Stimulated activated CD8-positive, alpha-beta memory T cell treated with anti-CD3 and anti-CD28 coated beads, Interleukin-4, amount 100 ng/mL, for 1 hour (primary cell): ENCODE measurements around the gene COL27A1.

Source experiments
- DNase-seq, 2 donors: peaks; one replicate each; pipeline ENCODE4 v3.0.0-alpha.2; 2020; ENCODE audit warnings: low read depth in 2 of 2, low spot score in 1 of 2

The COL27A1 gene

GRCh38 chr9:114155263-114155994, at the start of gene COL27A1:
Gene COL27A1, plus strand, starts transcription at chr9:114155537. Its CDS starts 414 bp downstream, at chr9:114155951.
- peak; percentile 42 to 53 for DNase-seq

DNA sequence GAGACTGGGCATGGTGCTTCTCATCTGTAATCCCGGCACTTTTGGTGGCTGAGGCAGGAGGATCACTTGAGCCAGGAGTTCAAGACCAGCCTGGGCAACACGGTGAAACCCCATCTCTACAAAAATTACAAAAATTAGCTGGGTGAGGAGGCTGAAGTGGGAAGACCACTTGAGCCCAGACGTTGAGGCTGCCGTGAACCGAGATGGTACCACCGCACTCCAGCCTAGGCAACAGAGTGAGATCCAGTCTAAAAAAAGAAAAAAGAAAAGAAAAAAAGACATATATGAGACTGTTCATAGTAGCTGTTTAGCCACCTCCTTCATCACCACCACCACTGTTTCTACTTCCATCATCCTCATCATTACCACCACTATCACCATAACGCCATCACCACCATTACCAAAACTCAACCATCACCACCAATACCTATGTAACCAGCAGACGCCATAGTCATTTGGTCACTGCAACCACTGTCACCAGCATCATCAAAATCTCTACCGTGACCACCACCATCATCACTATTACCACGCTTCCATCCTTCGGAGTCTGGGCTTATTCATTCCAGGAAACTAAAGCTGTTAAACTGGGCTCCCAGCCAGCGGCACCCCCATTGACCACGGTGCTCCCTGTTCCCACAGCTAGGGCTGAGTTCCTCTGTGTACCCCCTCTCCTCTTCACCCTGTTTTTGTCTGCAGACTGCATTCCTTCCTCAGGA, 47.9 kb upstream of the COL27A1 start:
- DNase-seq, result no peak

DNA sequence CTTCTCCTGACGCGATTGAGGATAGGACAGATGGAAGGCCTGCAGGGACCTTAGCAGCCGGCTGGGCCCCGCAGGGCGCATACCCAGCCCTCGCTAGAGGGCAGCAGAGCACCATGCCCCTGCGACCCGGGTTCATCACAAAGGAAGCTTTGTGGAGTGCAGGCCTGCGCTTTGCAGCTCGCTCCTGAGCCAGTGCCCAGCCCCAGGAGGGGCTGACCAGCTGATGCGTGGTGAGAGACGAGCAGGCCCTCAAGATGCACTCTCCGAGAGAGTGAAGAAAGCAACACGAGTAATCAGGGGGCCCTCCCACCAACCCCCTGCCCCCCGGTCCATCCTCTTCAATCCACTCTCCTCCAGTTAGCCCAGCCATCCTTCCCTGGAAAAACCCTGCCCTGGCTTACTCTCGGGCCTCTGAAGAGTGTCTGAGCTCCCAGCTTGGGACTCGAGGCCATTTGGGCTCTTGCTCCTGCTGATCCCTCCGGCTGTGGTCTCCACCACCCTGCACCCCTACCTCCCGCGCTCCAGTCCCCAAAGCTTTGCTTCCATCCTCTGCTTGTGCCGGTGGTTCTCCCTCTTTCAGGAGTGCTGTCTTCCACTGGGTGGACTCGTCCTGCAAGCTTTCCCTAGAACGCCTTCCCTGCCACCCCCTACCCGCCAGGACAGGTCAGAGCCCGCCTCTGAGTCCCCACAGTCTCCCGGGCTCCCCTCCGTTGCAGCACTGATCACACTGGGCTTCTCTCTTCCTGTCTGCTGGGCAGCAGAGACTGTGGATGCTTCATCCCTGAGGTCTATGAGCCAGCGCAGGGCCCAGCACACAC, 47.1 kb upstream of the COL27A1 start:
- peak in 1 of 2 donors; percentile 6 for DNase-seq

GRCh38 chr9:114109124-114109523, 46.2 kb upstream of the COL27A1 start:
- no peak for DNase-seq

- DNase-seq, result no peak
These were observed 45.2 kb upstream of the COL27A1 start for GRCh38 chr9:114110180-114110579.

- no peak for DNase-seq
These were observed 43.0 kb upstream of the COL27A1 start for GRCh38 chr9:114112325-114112724.

DNA sequence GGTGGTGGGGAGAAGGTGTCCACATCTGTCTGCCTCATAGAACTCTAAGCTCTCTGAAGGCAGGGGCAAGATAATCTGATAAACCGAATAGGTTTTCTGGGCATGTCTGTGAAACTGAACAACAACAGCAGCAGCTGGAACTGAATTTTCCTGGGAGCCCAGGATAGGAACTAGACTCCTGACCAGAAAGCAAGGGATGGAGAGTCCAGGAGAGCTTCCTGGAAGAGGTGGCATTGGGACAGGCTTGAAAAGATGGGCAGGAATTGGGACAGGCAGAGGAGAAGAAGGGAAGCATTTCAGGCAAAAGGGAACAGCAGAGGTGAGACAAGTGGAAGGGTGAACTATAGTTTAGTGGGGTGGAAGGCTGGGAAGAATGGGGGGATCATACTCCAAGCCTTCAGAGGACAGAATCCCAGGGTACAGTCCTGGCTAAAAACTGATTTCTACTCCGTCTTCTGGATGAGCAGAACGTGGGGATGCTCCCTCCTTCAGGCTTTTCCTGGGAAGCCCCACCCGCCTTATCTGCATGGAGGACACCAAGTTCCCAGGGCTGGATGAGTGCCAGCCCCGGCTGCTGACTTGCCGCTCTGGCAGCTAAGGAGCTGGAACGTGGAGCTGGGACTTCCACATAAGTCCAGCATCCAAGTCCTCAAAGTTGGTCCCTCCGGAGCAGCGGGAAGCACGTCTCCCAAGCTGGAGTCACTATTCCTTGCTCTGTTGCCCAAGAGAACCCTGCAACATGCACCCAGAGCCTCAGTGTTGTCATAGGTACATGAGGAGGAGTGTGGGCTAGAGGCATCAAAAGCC, 42.4 kb upstream of the COL27A1 start:
- no peak for DNase-seq

- no peak for DNase-seq
These were observed 41.0 kb upstream of the COL27A1 start for GRCh38 chr9:114114364-114114763.

- no peak for DNase-seq
These were observed 39.6 kb upstream of the COL27A1 start for GRCh38 chr9:114115654-114116125.

DNA sequence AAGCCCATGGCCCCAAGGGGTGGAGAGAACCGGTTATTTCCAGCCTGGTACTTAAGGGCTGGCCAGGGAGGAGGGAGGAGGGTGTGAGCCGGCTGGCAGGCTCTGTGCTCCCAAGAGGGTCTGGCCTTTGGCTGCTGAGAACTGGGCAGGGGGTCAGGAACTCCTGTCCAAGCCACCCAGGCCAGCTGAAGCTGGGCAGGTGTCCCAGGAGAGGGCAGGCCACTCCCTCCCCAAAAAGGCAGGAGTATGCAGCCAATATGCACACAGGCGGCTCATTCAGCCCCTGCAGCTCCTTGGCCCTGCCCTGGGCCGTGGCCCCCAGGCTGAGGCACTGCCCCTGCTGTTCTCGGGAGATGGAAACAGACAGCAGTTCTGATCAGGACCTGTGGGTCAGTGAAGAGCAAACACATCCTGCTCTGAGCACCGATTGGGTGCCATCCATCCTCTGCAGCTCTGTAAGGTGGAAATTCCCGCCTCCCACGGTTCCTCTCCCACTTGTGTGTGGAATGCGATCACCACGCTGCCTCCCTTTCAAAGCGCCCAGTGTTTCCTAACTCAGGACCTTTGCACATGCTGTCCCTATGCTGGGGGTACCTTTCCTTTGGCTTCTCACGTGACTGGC, 39.1 kb upstream of the COL27A1 start:
- DNase-seq, result no peak

DNA sequence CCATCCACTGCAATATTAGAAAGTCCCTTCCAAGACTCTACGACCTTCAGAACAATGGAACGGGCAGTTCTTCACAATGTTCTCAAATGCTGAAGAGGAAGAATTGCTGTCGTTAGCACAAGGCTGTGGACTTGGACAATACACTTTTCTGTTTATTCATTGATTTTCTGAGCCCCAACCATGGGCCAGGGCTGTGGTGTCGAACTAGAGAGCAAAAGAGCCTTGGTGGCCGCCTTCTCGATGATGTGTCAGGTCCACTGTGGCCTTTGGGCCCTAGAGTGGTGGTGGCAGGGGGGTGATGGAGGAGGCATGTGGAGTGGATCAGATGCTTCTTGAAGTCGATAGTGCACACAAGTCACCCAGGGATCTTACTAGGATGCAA, 37.7 kb upstream of the COL27A1 start:
- no peak for DNase-seq

DNA sequence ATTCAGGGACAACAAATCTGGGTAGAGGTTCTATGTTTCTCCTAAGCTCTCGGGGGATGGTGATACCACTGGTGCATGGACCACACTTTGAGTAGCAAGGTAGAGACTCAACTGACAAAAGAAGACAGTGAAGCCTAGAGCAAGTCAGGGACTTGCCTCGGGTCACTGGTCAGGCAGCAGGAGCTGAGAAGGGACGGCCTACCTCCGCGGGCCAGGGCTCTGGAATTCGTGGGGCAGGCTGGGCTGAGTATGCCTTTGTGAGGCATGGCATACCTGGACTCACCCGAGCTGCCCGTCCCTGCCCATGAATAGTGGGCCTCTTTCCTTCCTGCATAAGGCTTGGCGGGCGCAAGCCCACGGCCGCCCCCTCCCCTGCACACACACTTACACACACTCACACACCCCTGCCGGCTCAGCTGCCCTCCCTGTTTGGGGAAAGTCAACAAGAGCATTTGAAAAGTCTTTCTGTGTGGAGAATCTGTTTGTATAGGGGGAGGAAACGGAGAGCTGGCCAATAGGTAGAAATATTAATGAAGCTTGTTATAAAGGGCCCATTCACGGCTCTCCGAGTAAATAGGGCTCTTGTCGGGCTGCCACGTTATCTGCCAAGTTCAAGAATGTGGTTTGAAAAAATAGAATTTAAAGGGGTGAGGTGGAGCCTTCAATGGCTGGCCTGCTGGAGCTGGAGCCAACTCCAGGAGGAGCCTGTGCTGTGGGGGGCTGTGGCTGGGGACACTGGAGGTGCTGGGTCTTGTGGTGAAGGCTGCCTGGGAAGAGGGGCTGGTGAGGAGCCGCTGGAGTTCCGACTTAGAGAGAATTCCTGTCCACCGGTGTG, 37.1 kb upstream of the COL27A1 start:
- DNase-seq, result no peak

- DNase-seq, result no peak
These were observed 35.8 kb upstream of the COL27A1 start for GRCh38 chr9:114119242-114120191.

DNA sequence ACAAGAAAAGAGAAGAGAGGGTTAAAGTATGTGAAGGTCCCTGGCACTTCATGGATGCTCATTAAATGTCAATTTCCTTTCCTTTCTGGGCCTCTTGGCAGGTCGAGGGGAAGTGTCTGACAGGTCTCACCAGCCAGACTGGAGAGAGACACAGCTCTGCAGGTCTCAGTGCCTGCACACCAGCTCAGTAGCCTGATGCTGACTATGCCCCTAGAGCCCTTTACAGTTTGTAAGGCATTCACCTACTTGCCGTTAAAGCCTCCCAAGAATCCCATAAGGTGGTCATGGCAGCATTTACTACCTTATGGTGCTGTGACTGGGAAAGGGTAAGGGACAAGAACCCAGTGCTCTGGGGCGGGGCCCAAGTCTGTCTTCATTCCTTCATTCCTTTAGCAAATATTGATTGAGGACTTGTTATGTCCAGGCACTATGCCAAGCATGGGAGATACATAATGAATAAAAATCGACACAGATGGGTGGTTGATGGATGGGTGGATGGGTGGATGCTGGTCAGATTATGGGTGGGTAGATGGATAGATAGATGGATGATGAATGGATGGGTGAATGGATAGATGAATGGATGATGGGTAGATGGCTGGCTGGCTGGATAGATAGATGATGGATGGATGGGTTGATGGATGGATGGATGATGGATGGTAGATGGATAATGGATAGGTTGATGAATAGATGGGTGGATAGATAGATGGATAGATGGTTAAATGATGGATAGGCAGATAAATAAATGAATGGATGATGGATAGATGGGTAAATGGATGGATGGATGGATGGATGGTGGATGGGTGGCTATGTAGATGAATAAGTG, 34.9 kb upstream of the COL27A1 start:
- no peak for DNase-seq

GRCh38 chr9:114121227-114122135, 33.9 kb upstream of the COL27A1 start:
- no peak for DNase-seq
